Calu3 (cell line): ENCODE results near the gene AGPAT1. TPM values are rescaled to one million over a fixed set of nuclear protein-coding genes. Genes with fewer than 3 reads are reported as not detected.

Experiments used
- BruUV-seq: library from RNA; stranded (reverse); fragments of 400-500 nt; replicated peaks from 2 replicates; lab custom pipeline; 2021; lab: Mats Ljungman, UMichigan
- CTCF ChIA-PET: fragments of 300-600 bp; sonication (Branson Sonifier 250); formaldehyde crosslinking; loops from one replicate; lab custom pipeline; 2022; ENCODE audit warnings: antibody characterized with exemption; lab: Charles Lee
- DNase-seq: peaks from one replicate; pipeline ENCODE4 v3.0.0; 2022
- H3K27ac Mint-ChIP-seq: one replicate; pipeline ENCODE4 v1.8.0; 2022; ENCODE audit warnings: mixed read lengths; ENCODE audit not compliant: unreplicated experiment
- H3K27me3 Mint-ChIP-seq: one replicate; pipeline ENCODE4 v1.8.0; 2022; ENCODE audit warnings: mixed read lengths; ENCODE audit not compliant: unreplicated experiment
- H3K36me3 Mint-ChIP-seq: one replicate; pipeline ENCODE4 v1.8.0; 2022; ENCODE audit warnings: mild to moderate bottlenecking, moderate library complexity, mixed read lengths; ENCODE audit not compliant: insufficient read depth, unreplicated experiment
- H3K4me1 Mint-ChIP-seq: one replicate; pipeline ENCODE4 v1.8.0; 2022; ENCODE audit warnings: mild to moderate bottlenecking, low read depth, mixed read lengths; ENCODE audit not compliant: unreplicated experiment
- H3K4me3 Mint-ChIP-seq: one replicate; pipeline ENCODE4 v1.8.0; 2022; ENCODE audit warnings: mild to moderate bottlenecking, low read depth, moderate library complexity, mixed read lengths; ENCODE audit not compliant: unreplicated experiment
- H3K9me3 Mint-ChIP-seq: one replicate; pipeline ENCODE4 v1.8.0; 2022; ENCODE audit warnings: low read depth, mixed read lengths; ENCODE audit not compliant: unreplicated experiment
- CTCF ChIP-seq: fragments of 200-600 bp; IDR thresholded peaks from one replicate; pipeline ENCODE4 v1.8.0; 2022; ENCODE audit warnings: antibody characterized with exemption; ENCODE audit not compliant: unreplicated experiment
- intact Hi-C: fragments of 100-400 bp; cut with micrococcal nuclease; formaldehyde crosslinking; loops from one replicate; pipeline ENCODE4 v1.10.0; 2022; ENCODE audit not compliant: unreplicated experiment
- total RNA-seq: library from RNA; stranded (reverse); gene quantifications from 2 replicates; pipeline ENCODE4 v1.2.3, GENCODE V29; 2022

The AGPAT1 gene
- total RNA-seq, 1 experiment from 2014 or later, result 138 TPM

DNA sequence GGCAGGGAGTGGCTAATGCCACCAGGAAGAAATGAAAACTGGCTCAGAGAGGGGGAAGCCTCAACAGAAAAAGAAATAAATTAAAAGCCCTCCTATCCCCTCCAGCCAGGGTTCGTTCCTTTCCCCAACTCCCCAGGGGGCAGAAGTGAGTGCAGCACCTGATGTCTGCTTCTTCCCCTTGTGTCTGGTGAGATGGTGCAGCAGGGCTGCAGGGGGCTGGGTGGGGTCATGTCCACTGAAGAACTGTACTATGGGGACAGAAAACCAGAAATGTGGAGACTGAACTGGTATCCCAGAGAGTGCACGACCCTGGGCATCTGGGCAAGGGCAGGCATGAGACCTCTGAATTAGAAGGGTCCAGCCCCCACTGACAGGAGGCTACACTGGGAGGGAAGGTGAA is 7.5 kb downstream of the AGPAT1 start:
- no peak for DNase-seq
- CTCF ChIA-PET, result no interaction called here
- no peak overlapping the region for H3K27ac Mint-ChIP-seq
- no peak overlapping the region for H3K4me3 Mint-ChIP-seq
- no peaks in the 10 kb centered on the region for H3K9me3 Mint-ChIP-seq
- no peaks in the 10 kb centered on the region for H3K27me3 Mint-ChIP-seq
- no peak for TF ChIP-seq CTCF
- peaks cover 40% of the 10 kb centered on the region for H3K36me3 Mint-ChIP-seq
- H3K4me1 Mint-ChIP-seq, result peaks cover 9% of the 10 kb centered on the region
- TSS peak; percentile 63 for BruUV-seq
- intact Hi-C loops, result no loop called here

- CTCF ChIA-PET, result interaction anchor here (0.7 kb wide), 1 partner anchor 337 kb away, joined by 3 read pairs; no protein-coding TSS in a partner anchor
- peaks cover 4% of the 10 kb centered on the region for H3K4me1 Mint-ChIP-seq
- TF ChIP-seq CTCF, result no peak
- intact Hi-C loops, result no loop called here
- no TSS peak for BruUV-seq
- no peaks in the 10 kb centered on the region for H3K9me3 Mint-ChIP-seq
- H3K36me3 Mint-ChIP-seq, result peaks cover 44% of the 10 kb centered on the region
- H3K27me3 Mint-ChIP-seq, result no peaks in the 10 kb centered on the region
- no peak overlapping the region for H3K4me3 Mint-ChIP-seq
- DNase-seq, result no peak
- no peak overlapping the region for H3K27ac Mint-ChIP-seq
Observed at GRCh38 chr6:32167761-32168262, 8.1 kb downstream of the AGPAT1 start.

DNA sequence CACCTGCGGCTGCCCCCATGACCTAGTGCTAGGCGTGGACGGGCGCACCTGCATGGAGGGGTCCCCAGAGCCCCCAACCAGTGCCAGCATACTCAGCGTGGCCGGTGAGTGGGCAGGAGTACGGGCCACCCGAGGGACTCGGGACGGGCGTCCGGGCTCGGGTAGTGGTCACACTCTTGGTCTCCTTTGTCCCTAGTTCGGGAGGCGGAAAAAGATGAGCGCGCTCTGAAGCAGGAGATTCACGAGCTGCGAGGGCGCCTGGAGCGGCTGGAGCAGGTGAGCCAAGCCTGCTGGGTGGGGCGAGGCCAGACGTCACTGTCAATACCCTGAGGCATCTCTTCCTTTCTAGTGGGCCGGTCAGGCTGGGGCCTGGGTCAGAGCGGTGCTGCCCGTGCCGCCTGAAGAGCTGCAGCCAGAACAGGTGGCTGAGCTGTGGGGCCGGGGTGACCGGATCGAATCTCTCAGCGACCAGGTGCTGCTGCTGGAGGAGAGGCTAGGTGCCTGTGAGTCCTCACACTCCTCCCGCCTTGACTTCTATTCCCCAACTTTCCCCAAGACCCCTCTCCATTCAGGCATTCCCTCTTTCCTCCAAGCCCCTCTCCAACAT is 8.6 kb downstream of the AGPAT1 start:
- peaks cover 44% of the 10 kb centered on the region for H3K36me3 Mint-ChIP-seq
- no peak overlapping the region for H3K4me3 Mint-ChIP-seq
- intact Hi-C loops, result no loop called here
- no peak for DNase-seq
- TF ChIP-seq CTCF, result peak; percentile 5
- no peaks in the 10 kb centered on the region for H3K9me3 Mint-ChIP-seq
- H3K27me3 Mint-ChIP-seq, result no peaks in the 10 kb centered on the region
- CTCF ChIA-PET, result interaction anchor here (0.7 kb wide), 1 partner anchor 337 kb away, joined by 3 read pairs; no protein-coding TSS in a partner anchor
- no TSS peak for BruUV-seq
- no peaks in the 10 kb centered on the region for H3K4me1 Mint-ChIP-seq
- no peak overlapping the region for H3K27ac Mint-ChIP-seq

GRCh38 chr6:32166411-32167061 is 9.3 kb downstream of the AGPAT1 start:
- Mint-ChIP-seq H3K36me3 (peaks cover 44% of the 10 kb centered on the region), H3K27ac (no peak overlapping the region), H3K4me1 (no peaks in the 10 kb centered on the region), H3K9me3 (no peaks in the 10 kb centered on the region), H3K4me3 (no peak overlapping the region), H3K27me3 (no peaks in the 10 kb centered on the region)
- DNase-seq, result no peak
- CTCF ChIA-PET, result no interaction called here
- no TSS peak for BruUV-seq
- peak; percentile 18 for TF ChIP-seq CTCF
- intact Hi-C loops, result no loop called here
